Measurements from ENCODE around the gene MYO1B.

GRCh38 chr2:191202881-191203397, 42.3 kb upstream of the MYO1B start:
- TF ChIP-seq CTCF (conservative IDR thresholded peaks at IDR 0.05 in 1 of 2, IDR thresholded peaks at IDR 0.05 in 1 of 2; ENCODE audit: low read depth in 1 of 2, low read length in 2 of 2) (no peak), EZH2 (IDR thresholded peaks at IDR 0.05; ENCODE audit: low read length, missing control alignments) (no peak)

Measured in fibroblast of lung (primary cell).